ENCODE results near the gene WIF1.

WIF1 gene

GRCh38 chr12:65016881-65017650, 104.0 kb downstream of the WIF1 start:
- ChIA-PET CTCF (no interaction called here), POLR2A (no interaction called here)
- TF ChIP-seq ELF4 (IDR thresholded peaks at IDR 0.05) (no peak), L3MBTL2 (conservative IDR thresholded peaks at IDR 0.05) (no peak), FOXM1 (IDR thresholded peaks at IDR 0.05; ENCODE audit: borderline replicate concordance) (no peak), HDGF (IDR thresholded peaks at IDR 0.05; ENCODE audit: borderline replicate concordance) (no peak), SUZ12 (IDR thresholded peaks at IDR 0.05) (no peak), PKNOX1 (IDR thresholded peaks at IDR 0.05) (no peak), TARDBP (IDR thresholded peaks at IDR 0.05) (no peak), SP1 (IDR thresholded peaks at IDR 0.05) (no peak), NFRKB (IDR thresholded peaks at IDR 0.05) (no peak), BHLHE40 (IDR thresholded peaks at IDR 0.05; ENCODE audit: borderline replicate concordance) (no peak), ARNT (IDR thresholded peaks at IDR 0.05) (no peak), FOXK2 (IDR thresholded peaks at IDR 0.05) (no peak), ZNF384 (IDR thresholded peaks at IDR 0.05) (no peak)
- DNase-seq (ENCODE audit: extremely low spot score) = no peak

GRCh38 chr12:65015850-65016249, 105.3 kb downstream of the WIF1 start:
- POLR2A ChIA-PET = no interaction called here
- CTCF ChIA-PET = no interaction called here
- no peak for TF ChIP-seq PKNOX1 (IDR thresholded peaks at IDR 0.05)
- TF ChIP-seq FOXA1 (IDR thresholded peaks at IDR 0.05) = no peak
- no peak for TF ChIP-seq CTBP1 (IDR thresholded peaks at IDR 0.05; ENCODE audit: borderline replicate concordance)
- TF ChIP-seq SUZ12 (IDR thresholded peaks at IDR 0.05) = no peak
- TF ChIP-seq SP1 (IDR thresholded peaks at IDR 0.05) = no peak
- TF ChIP-seq ARNT (IDR thresholded peaks at IDR 0.05) = no peak
- no peak for TF ChIP-seq L3MBTL2 (conservative IDR thresholded peaks at IDR 0.05)
- TF ChIP-seq FOXM1 (IDR thresholded peaks at IDR 0.05; ENCODE audit: borderline replicate concordance) = no peak
- no peak for TF ChIP-seq FOXK2 (IDR thresholded peaks at IDR 0.05)
- no peak for TF ChIP-seq NFRKB (IDR thresholded peaks at IDR 0.05)
- no peak for TF ChIP-seq HDGF (IDR thresholded peaks at IDR 0.05; ENCODE audit: borderline replicate concordance)
- TF ChIP-seq ZNF384 (IDR thresholded peaks at IDR 0.05) = no peak
- no peak for TF ChIP-seq BHLHE40 (IDR thresholded peaks at IDR 0.05; ENCODE audit: borderline replicate concordance)
- no peak for TF ChIP-seq LEF1 (IDR thresholded peaks at IDR 0.05; ENCODE audit: borderline replicate concordance)
- no peak for TF ChIP-seq TARDBP (IDR thresholded peaks at IDR 0.05)
- no peak for TF ChIP-seq ELF4 (IDR thresholded peaks at IDR 0.05)
- DNase-seq (ENCODE audit: extremely low spot score) = no peak

GRCh38 chr12:65014504-65015271, 106.4 kb downstream of the WIF1 start:
- POLR2A ChIA-PET = no interaction called here
- TF ChIP-seq LEF1 (IDR thresholded peaks at IDR 0.05; ENCODE audit: borderline replicate concordance) (no peak), FOXA1 (IDR thresholded peaks at IDR 0.05) (no peak), PKNOX1 (IDR thresholded peaks at IDR 0.05) (no peak), HDGF (IDR thresholded peaks at IDR 0.05; ENCODE audit: borderline replicate concordance) (no peak), TARDBP (IDR thresholded peaks at IDR 0.05) (no peak)
- CTCF ChIA-PET = interaction anchor here (0.6 kb wide), 1 partner anchor 319 kb away, joined by 6 read pairs; no protein-coding TSS in a partner anchor
- no peak for DNase-seq (ENCODE audit: extremely low spot score)

- DNase-seq (ENCODE audit: extremely low spot score) = no peak
- no peak for TF ChIP-seq HDGF (IDR thresholded peaks at IDR 0.05; ENCODE audit: borderline replicate concordance)
- TF ChIP-seq FOXM1 (IDR thresholded peaks at IDR 0.05; ENCODE audit: borderline replicate concordance) = no peak
- TF ChIP-seq BHLHE40 (IDR thresholded peaks at IDR 0.05; ENCODE audit: borderline replicate concordance) = no peak
- TF ChIP-seq ELF4 (IDR thresholded peaks at IDR 0.05) = no peak
- TF ChIP-seq SP1 (IDR thresholded peaks at IDR 0.05) = no peak
- no peak for TF ChIP-seq TARDBP (IDR thresholded peaks at IDR 0.05)
- CTCF ChIA-PET = no interaction called here
- POLR2A ChIA-PET = no interaction called here
These were observed 110.7 kb downstream of the WIF1 start for GRCh38 chr12:65010437-65010836.

- no peak for DNase-seq (ENCODE audit: extremely low spot score)
- TF ChIP-seq ELF4 (IDR thresholded peaks at IDR 0.05) (no peak), ARNT (IDR thresholded peaks at IDR 0.05) (no peak), L3MBTL2 (conservative IDR thresholded peaks at IDR 0.05) (no peak), FOXK2 (IDR thresholded peaks at IDR 0.05) (no peak), NFRKB (IDR thresholded peaks at IDR 0.05) (no peak), LEF1 (IDR thresholded peaks at IDR 0.05; ENCODE audit: borderline replicate concordance) (no peak), CTBP1 (IDR thresholded peaks at IDR 0.05; ENCODE audit: borderline replicate concordance) (no peak), HDGF (IDR thresholded peaks at IDR 0.05; ENCODE audit: borderline replicate concordance) (no peak), FOXA1 (IDR thresholded peaks at IDR 0.05) (no peak), FOXM1 (IDR thresholded peaks at IDR 0.05; ENCODE audit: borderline replicate concordance) (no peak), TARDBP (IDR thresholded peaks at IDR 0.05) (no peak)
- CTCF ChIA-PET = no interaction called here
- POLR2A ChIA-PET = no interaction called here
These were observed 115.4 kb downstream of the WIF1 start for GRCh38 chr12:65005716-65006115.

GRCh38 chr12:65004270-65004669, 116.8 kb downstream of the WIF1 start:
- ChIA-PET CTCF (no interaction called here), POLR2A (no interaction called here)
- TF ChIP-seq PKNOX1 (IDR thresholded peaks at IDR 0.05) (no peak), ELF4 (IDR thresholded peaks at IDR 0.05) (no peak), FOXA1 (IDR thresholded peaks at IDR 0.05) (no peak), FOXM1 (IDR thresholded peaks at IDR 0.05; ENCODE audit: borderline replicate concordance) (no peak), CTBP1 (IDR thresholded peaks at IDR 0.05; ENCODE audit: borderline replicate concordance) (no peak)
- no peak for DNase-seq (ENCODE audit: extremely low spot score)

Measured in HEK293T (cell line).